Motor neuron (in vitro differentiated cells): Measurements from ENCODE around the gene OPN3. TPM values are rescaled to one million over a fixed set of nuclear protein-coding genes. Genes with fewer than 3 reads are reported as not detected.
"Not testable (repeated sequence)": the region's sequence is repeated elsewhere in the genome, so short reads cannot be mapped to it uniquely, and the experiment has no call there.

ENCODE experiments used
- ATAC-seq, 8 experiments: fragments of 200-7000 bp; cut with Tn5 transposase; replicated peaks in 6 of 8; 2 replicates each; pipeline ENCODE4 v1.8.0; 2021; ENCODE audit warnings: mild to moderate bottlenecking in 8 of 8, moderate library complexity in 8 of 8
- H3K27ac ChIP-seq, 2 donors: fragments of 250-450 bp; sonication (Bioruptor Pico); 2 replicates each; pipeline ENCODE4 v1.9.0; 2021; ENCODE audit warnings: antibody characterized with exemption in 2 of 2, mild to moderate bottlenecking in 2 of 2, moderate library complexity in 1 of 2
- H3K4me1 ChIP-seq, 2 donors: fragments of 250-450 bp; sonication (Bioruptor Pico); replicated peaks in 1 of 2; 2 replicates each; pipeline ENCODE4 v1.6.1; 2021; ENCODE audit warnings: antibody characterized with exemption in 2 of 2, mild to moderate bottlenecking in 2 of 2, moderate library complexity in 1 of 2
- H3K4me3 ChIP-seq, 5 donors: fragments of 250-450 bp; sonication (Bioruptor Pico); 2 replicates each; pipeline ENCODE4 v1.9.0; 2021; ENCODE audit warnings: antibody characterized with exemption in 5 of 5, mild to moderate bottlenecking in 5 of 5, moderate library complexity in 4 of 5
- WGBS, 10 experiments: fragments of 450-650 bp; shearing (Covaris generic); methylation state at CpG; one replicate each; pipeline ENCODE4 v1.0.0; 2022; 5-methylcytosine and 5-hydroxymethylcytosine counted together
- in situ Hi-C, 9 experiments: fragments of 400-800 bp; cut with MboI; loops; one replicate each; pipeline ENCODE4 v1.15.0; 2021; ENCODE audit warnings: low sequenced_read_pairs in 9 of 9, low pct_unique_long_range_greater_than_20kb in 2 of 9; ENCODE audit not compliant: unreplicated experiment in 9 of 9
- total RNA-seq, 8 experiments: library from RNA; unstranded; fragments of 300-600 nt; gene quantifications; 2 replicates each; pipeline versions ENCODE4 v1.2.3 to v1.2.4, GENCODE V29; 2022

Gene OPN3
- total RNA-seq, result 10 to 100 TPM in 1 of 8 experiments, 1 to 10 TPM in 7; 1.7 to 16.7 (median 7.1) TPM

- Histone ChIP-seq H3K4me1 (peaks cover 16 to 28% of the 10 kb centered on the region in 2 donors), H3K27ac (peak within 1 kb of the TSS; percentile 69 to 76), H3K4me3 (peak within 1 kb of the TSS; percentile 71 to 92 (median 82))
- in situ Hi-C loops, result no loop called here
- WGBS, 10 experiments, result 0 to 100% (median 63%) methylated on average over 1 to 10 of the region's 81 CpGs; no CpG with 5 or more reads in 2 of the 10 experiments
- peak; percentile 91 to 97 (median 96) for ATAC-seq
Observed at GRCh38 chr1:241640149-241640866, at the start of gene OPN3, which contains the start of gene CHML. OPN3 (minus strand) TSS chr1:241640369; CDS start chr1:241640254, 115 bp downstream. CHML (minus strand) TSS chr1:241640369; CDS start chr1:241635766, 4,603 bp downstream.

- 40 to 100% (median 77%) methylated on average over 1 to 2 of the region's 2 CpGs; no CpG with 5 or more reads in 3 of the 10 experiments for WGBS, 10 experiments
- ATAC-seq, result peak in 3 of 8 experiments; percentile 21 to 95 (median 91)
- in situ Hi-C loops, result no loop called here
Observed at GRCh38 chr1:241688940-241689368, 48.8 kb upstream of the OPN3 start.

GRCh38 chr1:241684108-241684507 is 43.9 kb upstream of the OPN3 start:
- Histone ChIP-seq H3K27ac (no peak overlapping the region), H3K4me1 (no peaks in the 10 kb centered on the region), H3K4me3 (no peak overlapping the region)
- ATAC-seq, result no peak
- in situ Hi-C loops, result no loop called here
- WGBS, 10 experiments, result 44 to 100% (median 80%) methylated on average over 1 of the region's 1 CpG

More at GRCh38 chr1:241688940-241689368, 48.8 kb upstream of the OPN3 start:
- H3K27ac ChIP-seq, result no peak overlapping the region
- no peaks in the 10 kb centered on the region for H3K4me1 ChIP-seq
- no peak overlapping the region for H3K4me3 ChIP-seq

GRCh38 chr1:241682921-241683320 is 42.8 kb upstream of the OPN3 start:
- ATAC-seq, result no peak
- WGBS, 10 experiments, result 35 to 100% (median 79%) methylated on average over 1 to 2 of the region's 2 CpGs; no CpG with 5 or more reads in 1 of the 10 experiments
- H3K27ac ChIP-seq, result no peak overlapping the region
- in situ Hi-C loops, result no loop called here
- no peak overlapping the region for H3K4me3 ChIP-seq
- H3K4me1 ChIP-seq, result no peaks in the 10 kb centered on the region

GRCh38 chr1:241681861-241682448 is 41.8 kb upstream of the OPN3 start:
- H3K27ac ChIP-seq, H3K4me1 ChIP-seq, ATAC-seq, in situ Hi-C loops, H3K4me3 ChIP-seq: not testable (repeated sequence)
- 29 to 90% (median 55%) methylated on average over 2 to 4 of the region's 4 CpGs for WGBS, 10 experiments

- no peak for ATAC-seq
- in situ Hi-C loops, result no loop called here
- 35 to 93% (median 78%) methylated on average over 2 to 3 of the region's 3 CpGs; no CpG with 5 or more reads in 1 of the 10 experiments for WGBS, 10 experiments
- Histone ChIP-seq H3K4me3 (no peak overlapping the region), H3K27ac (no peak overlapping the region), H3K4me1 (no peaks in the 10 kb centered on the region)
Observed at GRCh38 chr1:241679961-241680360, 39.8 kb upstream of the OPN3 start.

- WGBS, 10 experiments, result 29 to 100% (median 87%) methylated on average over 1 to 4 of the region's 4 CpGs; no CpG with 5 or more reads in 2 of the 10 experiments
- no peak for ATAC-seq
- H3K27ac ChIP-seq, result no peak overlapping the region
- in situ Hi-C loops, result no loop called here
- H3K4me3 ChIP-seq, result no peak overlapping the region
- H3K4me1 ChIP-seq, result no peaks in the 10 kb centered on the region
Observed at GRCh38 chr1:241679404-241679803, 39.2 kb upstream of the OPN3 start.

- Histone ChIP-seq H3K27ac (no peak overlapping the region), H3K4me3 (no peak overlapping the region), H3K4me1 (no peaks in the 10 kb centered on the region)
- 0 to 100% (median 87%) methylated on average over 1 to 2 of the region's 2 CpGs; no CpG with 5 or more reads in 1 of the 10 experiments for WGBS, 10 experiments
- in situ Hi-C loops, result no loop called here
- ATAC-seq, result no peak
Observed at GRCh38 chr1:241678536-241678935, 38.4 kb upstream of the OPN3 start.

- no peak overlapping the region for H3K4me3 ChIP-seq
- in situ Hi-C loops, result no loop called here
- H3K27ac ChIP-seq, result no peak overlapping the region
- WGBS, 10 experiments, result 0 to 100% (median 85%) methylated on average over 1 to 5 of the region's 5 CpGs
- no peaks in the 10 kb centered on the region for H3K4me1 ChIP-seq
- no peak for ATAC-seq
Observed at GRCh38 chr1:241677201-241677600, 37.0 kb upstream of the OPN3 start.

- H3K27ac ChIP-seq, result no peak overlapping the region
- no peak overlapping the region for H3K4me3 ChIP-seq
- H3K4me1 ChIP-seq, result no peaks in the 10 kb centered on the region
- ATAC-seq, result no peak
- in situ Hi-C loops, result no loop called here
- 0 to 100% (median 78%) methylated on average over 1 to 4 of the region's 4 CpGs; no CpG with 5 or more reads in 2 of the 10 experiments for WGBS, 10 experiments
Observed at GRCh38 chr1:241675983-241676382, 35.8 kb upstream of the OPN3 start.

- in situ Hi-C loops, result no loop called here
- Histone ChIP-seq H3K27ac (no peak overlapping the region), H3K4me3 (no peak overlapping the region), H3K4me1 (no peaks in the 10 kb centered on the region)
- 60 to 100% (median 100%) methylated on average over 1 of the region's 1 CpG; no CpG with 5 or more reads in 5 of the 10 experiments for WGBS, 10 experiments
- ATAC-seq, result no peak
Observed at GRCh38 chr1:241674805-241675384, 34.7 kb upstream of the OPN3 start.

GRCh38 chr1:241672301-241672700 is 32.1 kb upstream of the OPN3 start:
- Histone ChIP-seq H3K4me1 (no peaks in the 10 kb centered on the region), H3K4me3 (no peak overlapping the region), H3K27ac (no peak overlapping the region)
- in situ Hi-C loops, result no loop called here
- 67 to 100% (median 94%) methylated on average over 1 of the region's 1 CpG; no CpG with 5 or more reads in 2 of the 10 experiments for WGBS, 10 experiments
- no peak for ATAC-seq

GRCh38 chr1:241666419-241666818 is 26.2 kb upstream of the OPN3 start:
- no peaks in the 10 kb centered on the region for H3K4me1 ChIP-seq
- no peak overlapping the region for H3K4me3 ChIP-seq
- no peak for ATAC-seq
- WGBS, 10 experiments, result 51 to 100% (median 83%) methylated on average over 1 to 3 of the region's 3 CpGs; no CpG with 5 or more reads in 1 of the 10 experiments
- in situ Hi-C loops, result no loop called here
- H3K27ac ChIP-seq, result no peak overlapping the region
